C4-2B (cell line): ENCODE data around the gene PLEKHH3.
A peak's percentile ranks its signal among the peaks of the same experiment; 100 is the strongest.

Experiments
- H3K27ac ChIP-seq: fragments of 450-650 bp; 2 replicates; pipeline ENCODE4 v1.5.1; 2017
- CTCF ChIP-seq: fragments of 450-650 bp; conservative IDR thresholded peaks from 2 replicates; pipeline ENCODE4 v1.5.1; 2017; ENCODE audit warnings: mild to moderate bottlenecking
- ZFX ChIP-seq: fragments of 450-650 bp; IDR thresholded peaks from 2 replicates; pipeline ENCODE4 v1.6.1; 2017

The PLEKHH3 gene

GRCh38 chr17:42674755-42675347 is 1.9 kb downstream of the PLEKHH3 start:
- TF ChIP-seq CTCF, result no peak
- no peak for TF ChIP-seq ZFX
- peak overlapping the region; percentile 96 for H3K27ac ChIP-seq

GRCh38 chr17:42673885-42674754 is 2.7 kb downstream of the PLEKHH3 start:
- TF ChIP-seq CTCF, result no peak; the same call in 1 of the 2 replicates
- TF ChIP-seq ZFX, result no peak
- H3K27ac ChIP-seq, result peak overlapping the region; percentile 96

- no peak for TF ChIP-seq CTCF
- TF ChIP-seq ZFX, result no peak
- no peak overlapping the region for H3K27ac ChIP-seq
Observed at GRCh38 chr17:42673266-42673884, 3.4 kb downstream of the PLEKHH3 start.

- TF ChIP-seq ZFX (no peak), CTCF (no peak)
Observed at GRCh38 chr17:42672038-42672437, 4.8 kb downstream of the PLEKHH3 start.

GRCh38 chr17:42670789-42671657 is 5.8 kb downstream of the PLEKHH3 start:
- no peak for TF ChIP-seq CTCF
- no peak for TF ChIP-seq ZFX
- H3K27ac ChIP-seq, result no peak overlapping the region

More at GRCh38 chr17:42672038-42672437, 4.8 kb downstream of the PLEKHH3 start:
- H3K27ac ChIP-seq, result no peak overlapping the region

- TF ChIP-seq ZFX (no peak), CTCF (no peak)
Observed at GRCh38 chr17:42669977-42670788, 6.6 kb downstream of the PLEKHH3 start.

More at GRCh38 chr17:42669977-42670788, 6.6 kb downstream of the PLEKHH3 start:
- H3K27ac ChIP-seq, result no peak overlapping the region
